Neural cell (in vitro differentiated cells): ENCODE measurements around the gene UBTF.

Experiments used
- CTCF ChIP-seq: fragments of 450-650 bp; IDR thresholded peaks from 2 replicates; pipeline ENCODE4 v1.5.1; 2014; ENCODE audit warnings: antibody characterized with exemption, mild to moderate bottlenecking, moderate library complexity; ENCODE audit not compliant: poor library complexity, severe bottlenecking
- EP300 ChIP-seq: fragments of 450-650 bp; conservative IDR thresholded peaks from 2 replicates; pipeline ENCODE4 v1.6.1; 2014; ENCODE audit warnings: antibody characterized with exemption, mild to moderate bottlenecking, moderate library complexity; ENCODE audit not compliant: poor library complexity, severe bottlenecking
- POLR2AphosphoS5 ChIP-seq: IDR thresholded peaks from 2 replicates; pipeline ENCODE4 v1.6.1; 2012
- REST ChIP-seq: IDR thresholded peaks from 2 replicates; pipeline ENCODE4 v1.6.1; 2012; ENCODE audit warnings: borderline replicate concordance
- TAF1 ChIP-seq: IDR thresholded peaks from 2 replicates; pipeline ENCODE4 v1.6.1; 2012; ENCODE audit warnings: low read depth

GRCh38 chr17:44207743-44208142, 11.7 kb downstream of the UBTF start:
- TF ChIP-seq EP300 (no peak), CTCF (no peak), POLR2AphosphoS5 (no peak), TAF1 (no peak), REST (no peak)
